SK-N-SH treated with all-trans-retinoic acid at 6 μM for 48 hours (cell line): ENCODE results near the gene RENBP.

Source experiments
- ATAC-seq: fragments of 200-7000 bp; cut with Tn5 transposase; 3 replicates; pipeline ENCODE4 v1.9.1; 2020; ENCODE audit warnings: mild to moderate bottlenecking, moderate library complexity
- ARNTL ChIP-seq: fragments of 450-650 bp; formaldehyde crosslinking; IDR thresholded peaks from 2 replicates; pipeline ENCODE4 v1.5.0; 2020; ENCODE audit warnings: low read depth, mild to moderate bottlenecking, moderate library complexity, borderline replicate concordance
- BACH2 ChIP-seq: fragments of 250-450 bp; sonication (Bioruptor Pico); IDR thresholded peaks from 2 replicates; pipeline ENCODE4 v1.9.0; 2021; ENCODE audit warnings: mild to moderate bottlenecking, borderline replicate concordance
- CSDC2 ChIP-seq: fragments of 250-450 bp; sonication (Bioruptor Pico); IDR thresholded peaks from 2 replicates; pipeline ENCODE4 v1.5.0; 2020; ENCODE audit warnings: mild to moderate bottlenecking, moderate library complexity
- ISL1 ChIP-seq: fragments of 250-450 bp; sonication (Bioruptor Pico); IDR thresholded peaks from 2 replicates; pipeline ENCODE4 v2.1.2; 2022; ENCODE audit warnings: mild to moderate bottlenecking, moderate library complexity
- OSR1 ChIP-seq: fragments of 250-450 bp; sonication (Bioruptor Pico); IDR thresholded peaks from 2 replicates; pipeline ENCODE4 v1.8.0; 2022; ENCODE audit warnings: moderate library complexity, mild to moderate bottlenecking, inconsistent platforms
- PATZ1 ChIP-seq: fragments of 250-450 bp; sonication (Bioruptor Pico); IDR thresholded peaks from 2 replicates; pipeline ENCODE4 v1.8.0; 2020; ENCODE audit warnings: mild to moderate bottlenecking, moderate library complexity, borderline replicate concordance
- PPARA ChIP-seq: fragments of 250-450 bp; sonication (Bioruptor Pico); IDR thresholded peaks from 2 replicates; pipeline ENCODE4 v1.5.0; 2020; ENCODE audit warnings: mild to moderate bottlenecking, borderline replicate concordance
- RARB ChIP-seq: fragments of 250-450 bp; sonication (Bioruptor Pico); IDR thresholded peaks from 2 replicates; pipeline ENCODE4 v1.8.0; 2021; ENCODE audit warnings: mild to moderate bottlenecking, moderate library complexity
- SNAI2 ChIP-seq: fragments of 250-450 bp; sonication (Bioruptor Pico); IDR thresholded peaks from 2 replicates; pipeline ENCODE4 v1.5.0; 2020; ENCODE audit warnings: mild to moderate bottlenecking, moderate library complexity
- TCF4 ChIP-seq: fragments of 250-450 bp; sonication (Bioruptor Pico); IDR thresholded peaks from 2 replicates; pipeline ENCODE4 v1.8.0; 2021; ENCODE audit warnings: mild to moderate bottlenecking, moderate library complexity, borderline replicate concordance
- TOX ChIP-seq: fragments of 250-450 bp; sonication (Bioruptor Pico); IDR thresholded peaks from 2 replicates; pipeline ENCODE4 v1.8.0; 2021; ENCODE audit warnings: mild to moderate bottlenecking, moderate library complexity, borderline replicate concordance
- TSHZ2 ChIP-seq: fragments of 250-450 bp; sonication (Bioruptor Pico); IDR thresholded peaks from 2 replicates; pipeline ENCODE4 v1.5.0; 2020; ENCODE audit warnings: mild to moderate bottlenecking, moderate library complexity
- ZC3H10 ChIP-seq: fragments of 250-450 bp; sonication (Bioruptor Pico); IDR thresholded peaks from 2 replicates; pipeline ENCODE4 v1.5.1; 2021; ENCODE audit warnings: mild to moderate bottlenecking, moderate library complexity
- ZFP3 ChIP-seq: fragments of 250-450 bp; sonication (Bioruptor Pico); IDR thresholded peaks from 2 replicates; pipeline ENCODE4 v1.5.0; 2020; ENCODE audit warnings: mild to moderate bottlenecking, moderate library complexity
- ZFP30 ChIP-seq: fragments of 450-650 bp; formaldehyde crosslinking; IDR thresholded peaks from 2 replicates; pipeline ENCODE4 v1.5.0; 2022; ENCODE audit warnings: mild to moderate bottlenecking, moderate library complexity
- ZNF70 ChIP-seq: fragments of 450-650 bp; formaldehyde crosslinking; IDR thresholded peaks from 2 replicates; pipeline ENCODE4 v1.5.0; 2020; ENCODE audit warnings: mild to moderate bottlenecking, moderate library complexity
- TF ChIP-seq, protein P1 (sequence below): fragments of 250-450 bp; sonication (Bioruptor Pico); IDR thresholded peaks from 2 replicates; pipeline ENCODE4 v1.5.1; 2021; ENCODE audit warnings: mild to moderate bottlenecking, moderate library complexity

RENBP gene

GRCh38 chrX:153972368-153973126 is 28.1 kb upstream of the RENBP start, which contains the start of gene TMEM187:
Gene TMEM187, plus strand, starts transcription at chrX:153972754. Its CDS starts 9,309 bp downstream, at chrX:153982063.
- peak; percentile 37 for ATAC-seq
- TF ChIP-seq PPARA (CRISPR knock-in tag) (no peak), TOX (CRISPR knock-in tag) (no peak), RARB (CRISPR knock-in tag) (no peak), ZC3H10 (CRISPR knock-in tag) (no peak), TSHZ2 (CRISPR knock-in tag) (no peak), TCF4 (CRISPR knock-in tag) (no peak), ZNF70 (no peak), CSDC2 (CRISPR knock-in tag) (no peak), BACH2 (CRISPR knock-in tag) (no peak), SNAI2 (CRISPR knock-in tag) (no peak), ISL1 (CRISPR knock-in tag) (no peak), PATZ1 (CRISPR knock-in tag) (no peak), ARNTL (CRISPR knock-in tag) (no peak)

GRCh38 chrX:153971450-153972367 is 27.3 kb upstream of the RENBP start, which contains the start of gene HCFC1:
Gene HCFC1, minus strand, starts transcription at chrX:153971818. Its CDS starts 978 bp downstream, at chrX:153970840.
- peak; percentile 67 for ATAC-seq
- no peak for TF ChIP-seq OSR1 (CRISPR knock-in tag)
- TF ChIP-seq ZFP3 (CRISPR knock-in tag): 0 out of 2 replicates have a peak, but pooled peaks have one; percentile 54
- TF ChIP-seq TOX (CRISPR knock-in tag): no peak
- TF ChIP-seq ZNF70: no peak
- TF ChIP-seq TCF4 (CRISPR knock-in tag): no peak
- TF ChIP-seq SNAI2 (CRISPR knock-in tag): 0 out of 2 replicates have a peak, but pooled peaks have one; percentile 57
- TF ChIP-seq TSHZ2 (CRISPR knock-in tag): 0 out of 2 replicates have a peak, but pooled peaks have one; percentile 47
- TF ChIP-seq PATZ1 (CRISPR knock-in tag): no peak
- TF ChIP-seq BACH2 (CRISPR knock-in tag): no peak
- no peak for TF ChIP-seq RARB (CRISPR knock-in tag)
- peak; percentile 28; the same call in 1 of the 2 replicates for TF ChIP-seq ZFP30
- TF ChIP-seq, all 23 proteins: peak for 4

GRCh38 chrX:153971124-153971449 is 26.6 kb upstream of the RENBP start:
- 0 out of 2 replicates have a peak, but pooled peaks have one; percentile 4 for TF ChIP-seq TSHZ2 (CRISPR knock-in tag)
- TF ChIP-seq, protein P1, sequence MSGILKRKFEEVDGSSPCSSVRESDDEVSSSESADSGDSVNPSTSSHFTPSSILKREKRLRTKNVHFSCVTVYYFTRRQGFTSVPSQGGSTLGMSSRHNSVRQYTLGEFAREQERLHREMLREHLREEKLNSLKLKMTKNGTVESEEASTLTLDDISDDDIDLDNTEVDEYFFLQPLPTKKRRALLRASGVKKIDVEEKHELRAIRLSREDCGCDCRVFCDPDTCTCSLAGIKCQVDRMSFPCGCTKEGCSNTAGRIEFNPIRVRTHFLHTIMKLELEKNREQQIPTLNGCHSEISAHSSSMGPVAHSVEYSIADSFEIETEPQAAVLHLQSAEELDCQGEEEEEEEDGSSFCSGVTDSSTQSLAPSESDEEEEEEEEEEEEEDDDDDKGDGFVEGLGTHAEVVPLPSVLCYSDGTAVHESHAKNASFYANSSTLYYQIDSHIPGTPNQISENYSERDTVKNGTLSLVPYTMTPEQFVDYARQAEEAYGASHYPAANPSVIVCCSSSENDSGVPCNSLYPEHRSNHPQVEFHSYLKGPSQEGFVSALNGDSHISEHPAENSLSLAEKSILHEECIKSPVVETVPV (CRISPR knock-in tag): no peak
- no peak for TF ChIP-seq ZFP30
- TF ChIP-seq PPARA (CRISPR knock-in tag): no peak
- no peak for TF ChIP-seq RARB (CRISPR knock-in tag)
- no peak for TF ChIP-seq TOX (CRISPR knock-in tag)
- TF ChIP-seq, all 23 proteins: peak for 1
- peak; percentile 77 for ATAC-seq
